ENCODE data around the gene PRSS1. TPM values are rescaled to one million over a fixed set of nuclear protein-coding genes. Genes with fewer than 3 reads are reported as not detected.

The PRSS1 gene
- total and polyA plus RNA-seq, 2 of the 8 experiments (the other 6 are each of a cell fraction or from before 2014, with no cell fraction given), result 0.09 TPM; not detected in 1

DNA sequence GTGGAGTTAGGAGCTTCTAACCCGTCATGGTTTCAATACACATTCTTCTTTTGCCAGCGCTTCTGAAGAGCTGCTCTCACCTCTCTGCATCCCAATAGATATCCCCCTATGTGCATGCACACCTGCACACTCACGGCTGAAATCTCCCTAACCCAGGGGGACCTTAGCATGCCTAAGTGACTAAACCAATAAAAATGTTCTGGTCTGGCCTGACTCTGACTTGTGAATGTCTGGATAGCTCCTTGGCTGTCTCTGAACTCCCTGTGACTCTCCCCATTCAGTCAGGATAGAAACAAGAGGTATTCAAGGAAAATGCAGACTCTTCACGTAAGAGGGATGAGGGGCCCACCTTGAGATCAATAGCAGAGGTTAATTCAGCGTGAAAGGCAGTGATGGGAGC lies 43.9 kb downstream of the PRSS1 start:
- H3K4me3 ChIP-seq (ENCODE audit: extremely low read depth in 1 of 4, insufficient read depth in 2 of 4, low read depth in 3 of 4, low read length in 4 of 4), result no peak overlapping the region
- no peak overlapping the region for H2AFZ ChIP-seq (ENCODE audit: low read length)
- no peak overlapping the region for H2AK5ac ChIP-seq (ENCODE audit: low read depth, low read length)
- H3K27ac ChIP-seq (ENCODE audit: low read depth, low read length), result no peak overlapping the region
- no peak overlapping the region for H3K56ac ChIP-seq (replicated peaks; ENCODE audit: insufficient read length, low read depth, low read length)
- no peaks in the 10 kb centered on the region for H3K79me1 ChIP-seq (ENCODE audit: low read depth, low read length)
- no peak overlapping the region for H2BK12ac ChIP-seq (ENCODE audit: low read depth, low read length)
- CTCF ChIA-PET (ENCODE audit: partially characterized antibody), result interaction anchor here (0.8 to 24.1 kb wide), 17 partner anchors 8 to 407 kb away, joined by 3 to 430 read pairs (median 4); no protein-coding TSS in a partner anchor
- H4K91ac ChIP-seq (replicated peaks; ENCODE audit: insufficient read length, low read length), result no peak overlapping the region
- FAIRE-seq (no peak), DNase-seq (ENCODE audit: low read depth in 1 of 2, low spot score in 2 of 2) (no peak)
- H2BK5ac ChIP-seq (ENCODE audit: low read depth, low read length), result no peak overlapping the region
- no peak overlapping the region for H3K4me2 ChIP-seq (ENCODE audit: insufficient read depth in 1 of 2, low read depth in 2 of 2, low read length in 2 of 2)
- no peak overlapping the region for H2BK15ac ChIP-seq (ENCODE audit: low read length)
- no peak overlapping the region for H2BK120ac ChIP-seq (replicated peaks; ENCODE audit: low read depth, low read length)
- peaks cover 8 to 24% (median 14%) of the 10 kb centered on the region in 4 experiments for H3K4me1 ChIP-seq (replicated peaks in 1 of 4; ENCODE audit: control insufficient read depth in 3 of 4, insufficient read depth in 4 of 4, low read length in 3 of 4)
- no peak overlapping the region for H4K8ac ChIP-seq (ENCODE audit: extremely low read depth, insufficient read depth, low read length)
- peaks cover 0 to 24% (median 17%) of the 10 kb centered on the region in 4 experiments; a peak in 5 of 7 replicates for H3K27me3 ChIP-seq (replicated peaks in 1 of 4; ENCODE audit: control insufficient read depth in 3 of 4, extremely low read depth in 1 of 4, insufficient read depth in 3 of 4, low read length in 3 of 4)
- H3K18ac ChIP-seq (ENCODE audit: extremely low read depth, low read length), result no peak overlapping the region
- no peaks in the 10 kb centered on the region for H4K20me1 ChIP-seq (replicated peaks in 1 of 2; ENCODE audit: control insufficient read depth in 1 of 2, insufficient read depth in 2 of 2, low read length in 2 of 2)
- no peaks in the 10 kb centered on the region for H3K9me3 ChIP-seq (ENCODE audit: insufficient read depth in 2 of 2, low read depth in 1 of 2, low read length in 1 of 2)
- H3K79me2 ChIP-seq (ENCODE audit: control insufficient read depth in 1 of 2, insufficient read depth in 2 of 2, low read length in 2 of 2), result 0 out of 4 replicates have a peak, but pooled peaks cover 0 to 3% of the 10 kb centered on the region in 2 experiments
- no peak overlapping the region for H3K4ac ChIP-seq (replicated peaks; ENCODE audit: insufficient read length, low read depth, low read length)
- H3K23ac ChIP-seq (ENCODE audit: insufficient read length), result no peak overlapping the region
- H2BK20ac ChIP-seq (ENCODE audit: low read length), result no peak overlapping the region
- no peaks in the 10 kb centered on the region for H3K36me3 ChIP-seq (ENCODE audit: control insufficient read depth in 2 of 4, insufficient read depth in 4 of 4, low read length in 3 of 4)
- H3K23me2 ChIP-seq (ENCODE audit: low read depth, low read length), result peaks cover 17% of the 10 kb centered on the region
- no peak overlapping the region for H3K9ac ChIP-seq (replicated peaks in 1 of 4; ENCODE audit: extremely low read depth in 1 of 4, low read depth in 3 of 4, low read length in 3 of 4)
- H4K5ac ChIP-seq (ENCODE audit: insufficient read length, low read depth, low read length), result no peak overlapping the region
- no peak overlapping the region for H3K14ac ChIP-seq (ENCODE audit: insufficient read length)
- 91% methylated on average over 5 of the region's 5 CpGs; no CpG with 5 or more reads in 1 of the 2 experiments for WGBS, 2 experiments (ENCODE audit: extremely low coverage in 1 of 2, insufficient coverage in 1 of 2, insufficient read length in 1 of 2, insufficient replicate concordance in 2 of 2, low coverage in 1 of 2, low lambda C conversion rate in 2 of 2, missing lambda C conversion rate in 1 of 2)
- POLR2A ChIA-PET (ENCODE audit: partially characterized antibody), result interaction anchor here (0.7 kb wide), 1 partner anchor 18 kb away, joined by 3 read pairs; no protein-coding TSS in a partner anchor
- TF ChIP-seq POLR2AphosphoS5 (IDR thresholded peaks at IDR 0.05; ENCODE audit: low read depth, low read length) (no peak), YY1 (IDR thresholded peaks at IDR 0.05; ENCODE audit: low read depth, low read length) (no peak), EGR1 (IDR thresholded peaks at IDR 0.05; ENCODE audit: borderline replicate concordance, low read depth, low read length) (no peak)

Measured in H1 (cell line).